HG02798 (cell line): Measurements from ENCODE around the gene LMTK3.

Source experiments
- ATAC-seq: cut with Tn5 transposase; IDR thresholded peaks from one replicate; pipeline ENCODE4 v1.9.1; 2021; ENCODE audit warnings: mild to moderate bottlenecking; ENCODE audit not compliant: unreplicated experiment, poor library complexity

Gene LMTK3

GRCh38 chr19:48455171-48455907 lies 56.3 kb downstream of the LMTK3 start, which contains the start of gene KCNJ14:
Gene KCNJ14 (plus strand): TSS chr19:48455574. CDS start chr19:48461725, 6,151 bp downstream.
- ATAC-seq = no peak

GRCh38 chr19:48454150-48454730 lies 57.4 kb downstream of the LMTK3 start:
- ATAC-seq = no peak

GRCh38 chr19:48452289-48453190 lies 59.1 kb downstream of the LMTK3 start:
- ATAC-seq = no peak

- ATAC-seq = no peak
Observed at GRCh38 chr19:48451624-48452023, 60.0 kb downstream of the LMTK3 start.

- ATAC-seq = no peak
Observed at GRCh38 chr19:48450863-48451262, 60.8 kb downstream of the LMTK3 start.

GRCh38 chr19:48450441-48450840 lies 61.2 kb downstream of the LMTK3 start:
- no peak for ATAC-seq

- no peak for ATAC-seq
Observed at GRCh38 chr19:48448563-48448962, 63.1 kb downstream of the LMTK3 start.

- ATAC-seq = no peak
Observed at GRCh38 chr19:48446579-48446978, 65.1 kb downstream of the LMTK3 start.

GRCh38 chr19:48445606-48446481 lies 65.8 kb downstream of the LMTK3 start, which contains the start of gene GRWD1:
Gene GRWD1 (plus strand): TSS chr19:48445983. CDS start chr19:48446006, 23 bp downstream.
- peak; percentile 90 for ATAC-seq

GRCh38 chr19:48445256-48445605 lies 66.4 kb downstream of the LMTK3 start:
- ATAC-seq = peak; percentile 22

- ATAC-seq = no peak
Observed at GRCh38 chr19:48444936-48445200, 66.8 kb downstream of the LMTK3 start.

GRCh38 chr19:48444129-48444935 lies 67.3 kb downstream of the LMTK3 start:
- no peak for ATAC-seq

- ATAC-seq = no peak
Observed at GRCh38 chr19:48443731-48444128, 67.9 kb downstream of the LMTK3 start.

- no peak for ATAC-seq
Observed at GRCh38 chr19:48443256-48443655, 68.4 kb downstream of the LMTK3 start.

GRCh38 chr19:48442116-48443035 lies 69.3 kb downstream of the LMTK3 start:
- no peak for ATAC-seq

- ATAC-seq = no peak
Observed at GRCh38 chr19:48441360-48442050, 70.1 kb downstream of the LMTK3 start.

- no peak for ATAC-seq
Observed at GRCh38 chr19:48436586-48436985, 75.0 kb downstream of the LMTK3 start.
